ENCODE data around the gene MYO16.

GRCh38 chr13:108747843-108748242 lies 118.4 kb downstream of the MYO16 start:
- TF ChIP-seq POLR2A (IDR thresholded peaks at IDR 0.05) (no peak), CTCF (IDR thresholded peaks at IDR 0.05) (no peak)
